VCaP (cell line): ENCODE results near the gene SREBF2.
"Not testable (repeated sequence)": the region's sequence is repeated elsewhere in the genome, so short reads cannot be mapped to it uniquely, and the experiment has no call there.

Source experiments
- H3K27ac ChIP-seq: fragments of 450-650 bp; 2 replicates; pipeline ENCODE4 v1.5.1; 2017
- CTCF ChIP-seq: fragments of 450-650 bp; conservative IDR thresholded peaks from 2 replicates; pipeline ENCODE4 v1.5.1; 2017; ENCODE audit warnings: mild to moderate bottlenecking, moderate library complexity

Gene SREBF2

DNA sequence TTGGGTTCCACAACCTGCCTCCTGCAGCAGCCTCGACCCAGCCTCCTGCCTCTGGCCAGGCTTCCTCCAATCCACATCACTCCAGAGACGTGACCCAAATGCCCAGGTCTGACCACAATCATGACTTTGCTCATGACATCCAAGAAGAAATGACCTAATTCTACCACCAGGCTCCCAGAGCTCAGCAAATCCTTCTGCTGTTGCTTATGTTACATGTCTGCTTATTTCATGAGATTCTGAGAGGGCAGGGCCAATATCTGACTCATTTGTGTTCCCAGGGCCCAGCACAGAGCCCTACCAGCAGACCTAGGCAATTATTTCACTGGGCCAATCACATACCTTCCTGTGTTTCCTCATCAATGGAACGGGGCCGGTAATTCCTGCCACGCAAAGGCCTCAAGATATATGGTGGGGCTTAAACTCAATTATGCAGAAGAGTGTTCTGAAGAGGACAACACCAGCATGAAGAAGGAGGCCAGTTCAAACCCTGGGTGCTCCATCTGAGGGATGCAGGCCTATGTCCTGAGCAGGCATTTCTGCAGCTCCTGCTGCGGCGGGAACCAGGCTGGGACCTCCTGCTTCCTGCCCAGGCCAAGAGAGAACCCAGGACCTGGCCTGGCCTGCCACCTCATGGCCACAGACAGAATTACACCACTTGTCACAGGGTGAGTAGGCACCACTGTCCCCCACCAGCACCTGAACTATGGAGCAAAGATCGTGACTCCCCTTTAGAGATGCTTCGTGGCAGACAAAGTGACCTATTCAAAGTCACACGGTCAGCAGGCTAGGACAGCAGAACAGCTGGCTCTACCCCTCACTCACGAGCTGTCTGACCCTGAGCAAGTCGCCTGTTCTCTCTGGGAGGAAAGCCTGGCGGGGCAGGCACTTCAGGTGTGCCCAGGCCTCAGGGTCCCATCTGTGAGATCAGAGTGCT is 108.2 kb downstream of the SREBF2 start:
- peak; percentile 91 for TF ChIP-seq CTCF
- peak overlapping the region; percentile 29 for H3K27ac ChIP-seq

- H3K27ac ChIP-seq: 0 out of 2 replicates have a peak overlapping the region, but pooled peaks have one; percentile 11
- TF ChIP-seq CTCF: no peak
Observed at GRCh38 chr22:41943661-41944209, 110.8 kb downstream of the SREBF2 start.

GRCh38 chr22:41946629-41947423 is 113.9 kb downstream of the SREBF2 start, which contains the start of gene CENPM:
CENPM (minus strand) TSS chr22:41947152; CDS start chr22:41947076, 76 bp downstream.
- no peak for TF ChIP-seq CTCF
- peak within 1 kb of the TSS; percentile 71 for H3K27ac ChIP-seq

DNA sequence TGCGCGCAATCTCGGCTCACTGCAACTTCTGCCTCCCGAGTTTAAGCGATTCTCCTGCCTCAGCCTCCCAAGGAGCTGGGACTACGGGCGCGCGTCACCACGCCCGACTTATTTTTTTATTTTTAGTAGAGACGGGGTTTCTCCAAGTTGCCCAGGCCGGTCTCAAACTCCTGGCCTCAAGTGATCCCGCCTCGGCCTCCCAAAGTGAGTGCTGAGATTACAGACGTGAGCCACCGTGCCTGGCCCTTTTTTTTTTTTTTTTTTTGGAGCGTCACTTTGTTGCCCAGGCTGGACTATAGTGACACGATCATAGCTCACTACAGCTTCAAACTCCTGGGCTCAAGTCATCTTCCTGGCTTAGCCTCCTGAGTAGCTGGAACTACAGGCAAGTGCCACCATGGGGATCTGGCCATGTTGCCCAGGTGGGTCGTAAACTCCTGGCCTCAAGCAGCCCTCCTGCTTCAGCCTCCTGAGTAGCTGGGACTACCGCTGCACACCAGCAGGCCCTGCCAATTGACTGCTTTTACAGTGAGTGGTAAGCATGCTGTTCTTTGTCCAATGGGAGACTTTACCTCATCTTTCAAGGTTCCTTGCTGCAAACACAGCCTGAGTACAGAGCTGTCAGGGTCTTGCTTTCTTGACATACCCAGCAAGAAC is 114.6 kb downstream of the SREBF2 start:
- H3K27ac ChIP-seq: peak overlapping the region; percentile 71
- no peak for TF ChIP-seq CTCF

GRCh38 chr22:41948142-41948541 is 115.2 kb downstream of the SREBF2 start:
- H3K27ac ChIP-seq: no peak overlapping the region

GRCh38 chr22:41948928-41949296 is 116.0 kb downstream of the SREBF2 start:
- H3K27ac ChIP-seq: not testable (repeated sequence)

More at GRCh38 chr22:41948142-41948541, 115.2 kb downstream of the SREBF2 start:
- no peak for TF ChIP-seq CTCF

DNA sequence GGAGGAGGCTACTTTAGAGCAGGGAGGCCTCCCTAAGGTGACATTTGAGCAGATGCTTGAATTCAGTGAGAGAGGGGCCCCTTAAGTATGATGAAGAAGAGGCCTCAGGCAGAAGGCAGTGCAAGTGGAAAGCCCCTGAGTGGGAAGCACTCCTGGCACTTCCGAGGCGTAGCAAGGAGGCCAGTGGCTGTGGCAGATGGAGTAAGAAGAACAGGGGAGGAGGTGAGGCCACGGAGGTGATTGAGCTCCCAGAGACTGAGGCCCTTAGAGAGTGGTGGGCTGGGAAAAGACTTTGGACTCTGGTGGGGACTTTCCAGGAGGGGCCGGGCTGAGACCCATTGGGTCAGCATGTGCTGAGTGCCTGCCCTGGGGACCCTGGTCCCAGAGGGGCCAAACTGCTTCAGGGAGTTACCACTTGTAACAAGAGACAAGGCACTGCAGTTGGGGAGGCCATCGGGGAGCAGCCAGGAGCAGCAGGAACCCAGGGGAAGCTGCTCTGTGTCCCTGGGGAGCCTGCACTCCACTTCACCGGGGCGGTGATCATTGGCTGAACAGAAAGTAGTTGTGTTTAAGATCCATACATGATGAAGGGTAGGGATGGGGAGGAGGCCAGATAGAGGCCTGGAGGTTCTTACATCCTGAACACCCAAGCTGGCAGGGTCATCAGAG is 116.5 kb downstream of the SREBF2 start:
- H3K27ac ChIP-seq: no peak overlapping the region

More for the DNA sequence above, 116.5 kb downstream of the SREBF2 start:
- TF ChIP-seq CTCF: no peak
